Measurements from ENCODE around the gene PRC1. TPM values are rescaled to one million over a fixed set of nuclear protein-coding genes. Genes with fewer than 3 reads are reported as not detected.

Gene PRC1
- total and polyA plus RNA-seq, 7 donors = 1.8 to 44.2 (median 9.6) TPM

- no peak for TF ChIP-seq POLR2AphosphoS5 (IDR thresholded peaks at IDR 0.05)
- no peak for TF ChIP-seq POLR2A (IDR thresholded peaks at IDR 0.05)
- no peak for TF ChIP-seq EP300 (IDR thresholded peaks at IDR 0.05)
- no peak for TF ChIP-seq CTCF (IDR thresholded peaks at IDR 0.05)
- 18 to 29% methylated on average over 1 of the region's 1 CpG for WGBS, 2 donors
- Histone ChIP-seq H3K27ac (peak overlapping the region; percentile 69 to 81 (median 75)), H3K27me3 (no peaks in the 10 kb centered on the region), H3K36me3 (no peaks in the 10 kb centered on the region), H3K9me3 (no peaks in the 10 kb centered on the region), H3K4me1 (peaks cover 0 to 22% (median 14%) of the 10 kb centered on the region in 4 donors), H3K4me3 (peak overlapping the region; percentile 73 to 95 (median 79))
- intact Hi-C loops (cut with DNase I) = loop anchor here (2.0 kb wide), 1 partner anchor 28 kb away; the partner anchor contains the start of gene PRC1
- no peak for DNase-seq
These were observed 28.4 kb upstream of the PRC1 start for GRCh38 chr15:91022832-91023129.

- no peaks in the 10 kb centered on the region for H3K9me3 ChIP-seq
- peak within 1 kb of the TSS; percentile 69 to 81 (median 75) for H3K27ac ChIP-seq
- no peaks in the 10 kb centered on the region for H3K27me3 ChIP-seq
- WGBS, 2 donors = 0 to 1% methylated on average over 48 of the region's 48 CpGs
- peaks cover 0 to 22% (median 14%) of the 10 kb centered on the region in 4 donors for H3K4me1 ChIP-seq
- TF ChIP-seq POLR2AphosphoS5 (IDR thresholded peaks at IDR 0.05) = peak; percentile 62 to 83 (median 69)
- TF ChIP-seq POLR2A (IDR thresholded peaks at IDR 0.05) = no peak
- peak in 1 of 4 donors; percentile 21 for TF ChIP-seq EP300 (IDR thresholded peaks at IDR 0.05)
- TF ChIP-seq CTCF (IDR thresholded peaks at IDR 0.05) = no peak
- intact Hi-C loops (cut with DNase I) = loop anchor here (2.0 kb wide), 1 partner anchor 27 kb away; the partner anchor contains the start of gene PRC1
- H3K4me3 ChIP-seq = peak within 1 kb of the TSS; percentile 73 to 95 (median 79)
- H3K36me3 ChIP-seq = no peaks in the 10 kb centered on the region
- DNase-seq = peak; percentile 91
These were observed 27.9 kb upstream of the PRC1 start, which contains the start of gene VPS33B for GRCh38 chr15:91022075-91022831. VPS33B (minus strand) TSS chr15:91022594; CDS start chr15:91022249, 345 bp downstream.

- Histone ChIP-seq H3K9me3 (no peaks in the 10 kb centered on the region), H3K4me3 (peak overlapping the region; percentile 73 to 95 (median 79)), H3K27me3 (no peaks in the 10 kb centered on the region), H3K27ac (peak overlapping the region in 3 of 4 donors; percentile 69 to 81 (median 80)), H3K36me3 (peaks cover 0 to 4% (median 0%) of the 10 kb centered on the region in 4 donors), H3K4me1 (peaks cover 0 to 22% (median 14%) of the 10 kb centered on the region in 4 donors)
- intact Hi-C loops (cut with DNase I) = loop anchor here (2.0 kb wide), 1 partner anchor 27 kb away; the partner anchor contains the start of gene PRC1
- no peak for DNase-seq
- no peak for TF ChIP-seq CTCF (IDR thresholded peaks at IDR 0.05)
- no peak for TF ChIP-seq EP300 (IDR thresholded peaks at IDR 0.05)
- no peak for TF ChIP-seq POLR2AphosphoS5 (IDR thresholded peaks at IDR 0.05)
- no peak for TF ChIP-seq POLR2A (IDR thresholded peaks at IDR 0.05)
- 3 to 17% methylated on average over 4 of the region's 4 CpGs for WGBS, 2 donors
These were observed 27.3 kb upstream of the PRC1 start for GRCh38 chr15:91021516-91022074.

- WGBS, 2 donors = 79 to 82% methylated on average over 3 of the region's 3 CpGs
- intact Hi-C loops (cut with DNase I) = no loop called here
- Histone ChIP-seq H3K4me3 (no peak overlapping the region), H3K27me3 (no peaks in the 10 kb centered on the region), H3K27ac (no peak overlapping the region), H3K36me3 (peaks cover 0 to 36% (median 6%) of the 10 kb centered on the region in 4 donors), H3K9me3 (no peaks in the 10 kb centered on the region), H3K4me1 (peaks cover 0 to 21% (median 14%) of the 10 kb centered on the region in 4 donors)
- no peak for TF ChIP-seq POLR2A (IDR thresholded peaks at IDR 0.05)
- TF ChIP-seq CTCF (IDR thresholded peaks at IDR 0.05) = no peak
- no peak for TF ChIP-seq POLR2AphosphoS5 (IDR thresholded peaks at IDR 0.05)
- TF ChIP-seq EP300 (IDR thresholded peaks at IDR 0.05) = no peak
- no peak for DNase-seq
These were observed 23.8 kb upstream of the PRC1 start for GRCh38 chr15:91018158-91018557.

Measured in sigmoid colon (tissue), 7 donors.